MCF 10A (cell line): Measurements from ENCODE around the gene IRGC. TPM values are rescaled to one million over a fixed set of nuclear protein-coding genes. Genes with fewer than 3 reads are reported as not detected.

Experiments
- BruUV-seq: library from RNA; stranded (reverse); fragments of 400-500 nt; replicated peaks from 2 replicates; lab custom pipeline; 2021; lab: Mats Ljungman, UMichigan
- CTCF ChIA-PET: fragments of 300-600 bp; sonication (Branson Sonifier 250); formaldehyde crosslinking; extraction: SDS; loops from one replicate; lab custom pipeline; 2021; ENCODE audit warnings: antibody characterized with exemption, inconsistent platforms; lab: Yijun Ruan, JAX
- POLR2A ChIA-PET: fragments of 300-600, 350-650 bp; sonication (Branson Sonifier 250); formaldehyde crosslinking; extraction: SDS; loops from one replicate; lab custom pipeline; 2020; ENCODE audit warnings: antibody characterized with exemption, inconsistent platforms; lab: Yijun Ruan, JAX
- DNase-seq: peaks from one replicate; pipeline ENCODE4 v3.0.0-alpha.2; 2018; ENCODE audit not compliant: unreplicated experiment
- H3K27ac Mint-ChIP-seq: one replicate; pipeline ENCODE4 v1.8.0; 2022; ENCODE audit warnings: mild to moderate bottlenecking, low read depth, mixed read lengths; ENCODE audit not compliant: unreplicated experiment
- H3K27me3 Mint-ChIP-seq: one replicate; pipeline ENCODE4 v1.8.0; 2022; ENCODE audit warnings: mixed read lengths; ENCODE audit not compliant: insufficient read depth, unreplicated experiment
- H3K36me3 Mint-ChIP-seq: one replicate; pipeline ENCODE4 v1.8.0; 2022; ENCODE audit warnings: mild to moderate bottlenecking, moderate library complexity, mixed read lengths; ENCODE audit not compliant: insufficient read depth, unreplicated experiment
- H3K4me1 Mint-ChIP-seq: one replicate; pipeline ENCODE4 v1.8.0; 2022; ENCODE audit warnings: mixed read lengths; ENCODE audit not compliant: insufficient read depth, unreplicated experiment
- H3K4me3 Mint-ChIP-seq: one replicate; pipeline ENCODE4 v1.8.0; 2022; ENCODE audit warnings: mild to moderate bottlenecking, moderate library complexity, mixed read lengths; ENCODE audit not compliant: unreplicated experiment
- H3K9me3 Mint-ChIP-seq: one replicate; pipeline ENCODE4 v1.8.0; 2022; ENCODE audit warnings: mixed read lengths; ENCODE audit not compliant: unreplicated experiment
- CTCF ChIP-seq: fragments of 200-600 bp; IDR thresholded peaks from one replicate; pipeline ENCODE4 v1.8.0; 2022; ENCODE audit warnings: antibody characterized with exemption, mild to moderate bottlenecking; ENCODE audit not compliant: unreplicated experiment
- intact Hi-C: fragments of 100-400 bp; cut with micrococcal nuclease; formaldehyde crosslinking; loops from 2 replicates; pipeline ENCODE4 v1.14.1; 2022
- total RNA-seq: library from RNA; stranded (reverse); gene quantifications from 2 replicates; pipeline ENCODE4 v1.2.3, GENCODE V29; 2022

Gene IRGC
- total RNA-seq, 1 experiment from 2014 or later, result not detected

GRCh38 chr19:43694553-43694952 lies 21.3 kb upstream of the IRGC start:
- no TSS peak for BruUV-seq
- Mint-ChIP-seq H3K4me3 (no peak overlapping the region), H3K9me3 (no peaks in the 10 kb centered on the region), H3K36me3 (no peaks in the 10 kb centered on the region), H3K27ac (no peak overlapping the region), H3K27me3 (no peaks in the 10 kb centered on the region), H3K4me1 (no peaks in the 10 kb centered on the region)
- POLR2A ChIA-PET, result interaction anchor here (0.6 to 0.8 kb wide), 3 partner anchors 9 to 29 kb away, joined by 3 read pairs; no protein-coding TSS in a partner anchor
- intact Hi-C loops, result no loop called here
- no peak for TF ChIP-seq CTCF
- no peak for DNase-seq
- CTCF ChIA-PET, result interaction anchor here (1.4 kb wide), 1 partner anchor 21 kb away, joined by 3 read pairs; no protein-coding TSS in a partner anchor

- no peak overlapping the region for H3K27ac Mint-ChIP-seq
- ChIA-PET POLR2A (interaction anchor here (0.7 to 0.8 kb wide), 2 partner anchors 8 to 121 kb away, joined by 4 to 5 read pairs; no protein-coding TSS in a partner anchor), CTCF (interaction anchor here (0.7 kb wide), 1 partner anchor 131 kb away, joined by 3 read pairs; the partner anchor contains the start of gene ZNF283)
- DNase-seq, result no peak
- H3K27me3 Mint-ChIP-seq, result no peaks in the 10 kb centered on the region
- TF ChIP-seq CTCF, result no peak
- no TSS peak for BruUV-seq
- no peak overlapping the region for H3K4me3 Mint-ChIP-seq
- no peaks in the 10 kb centered on the region for H3K9me3 Mint-ChIP-seq
- intact Hi-C loops, result no loop called here
- H3K4me1 Mint-ChIP-seq, result peaks cover 11% of the 10 kb centered on the region
- no peaks in the 10 kb centered on the region for H3K36me3 Mint-ChIP-seq
Observed at GRCh38 chr19:43695985-43696704, 19.7 kb upstream of the IRGC start.

GRCh38 chr19:43697295-43697694 lies 18.6 kb upstream of the IRGC start:
- intact Hi-C loops, result no loop called here
- DNase-seq, result no peak
- POLR2A ChIA-PET, result no interaction called here
- BruUV-seq, result no TSS peak
- TF ChIP-seq CTCF, result no peak
- Mint-ChIP-seq H3K4me3 (no peak overlapping the region), H3K9me3 (no peaks in the 10 kb centered on the region), H3K27me3 (no peaks in the 10 kb centered on the region), H3K27ac (no peak overlapping the region), H3K4me1 (peaks cover 16% of the 10 kb centered on the region), H3K36me3 (no peaks in the 10 kb centered on the region)
- CTCF ChIA-PET, result interaction anchor here (0.5 kb wide), 1 partner anchor 50 kb away, joined by 5 read pairs; no protein-coding TSS in a partner anchor
